C4-2B (cell line): Measurements from ENCODE around the gene BTBD2.

Experiments used
- ZFX ChIP-seq: fragments of 450-650 bp; IDR thresholded peaks from 2 replicates; pipeline ENCODE4 v1.6.1; 2017
- TF ChIP-seq, protein P1 (sequence below): fragments of 450-650 bp; conservative IDR thresholded peaks from 2 replicates; pipeline ENCODE4 v1.5.1; 2017; ENCODE audit warnings: mild to moderate bottlenecking

DNA sequence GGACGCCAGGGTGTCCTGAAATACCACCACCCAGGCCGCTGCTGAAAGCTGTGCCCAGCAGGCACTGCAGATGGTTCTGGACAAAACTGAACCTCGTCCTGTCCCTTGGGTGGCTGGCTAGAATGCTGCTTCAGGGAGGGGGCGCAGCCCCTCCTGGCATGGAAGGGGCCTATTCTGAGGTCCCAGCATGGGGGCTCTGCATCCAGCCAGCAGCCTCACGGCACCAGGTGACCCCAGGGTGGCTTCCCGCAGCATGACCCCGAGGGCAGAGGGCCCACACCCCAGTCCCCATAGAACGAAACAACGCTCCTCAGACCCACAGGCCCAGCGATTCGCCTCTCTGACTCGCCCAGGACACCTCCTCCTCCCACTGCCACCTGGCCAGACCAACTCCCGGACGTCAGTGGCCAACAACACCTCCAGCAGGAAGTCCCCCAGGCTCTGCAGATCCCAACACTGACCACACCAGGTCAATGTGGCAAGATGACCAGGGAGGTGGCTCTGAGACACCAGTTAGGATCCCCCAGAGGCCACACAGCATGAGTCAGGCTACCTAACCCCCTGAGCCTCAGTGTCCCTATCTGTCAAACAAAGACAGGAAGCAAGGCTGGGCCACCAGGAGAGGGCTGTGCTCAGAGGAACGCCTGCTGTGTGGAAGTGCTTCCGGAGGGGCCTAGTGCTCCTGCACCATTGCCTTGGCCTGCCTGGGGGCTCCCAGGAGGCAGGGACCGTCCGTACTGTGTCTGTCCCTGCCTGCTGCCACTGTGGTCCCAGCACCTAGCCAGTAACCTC lies 29.4 kb upstream of the BTBD2 start:
- TF ChIP-seq, protein P1, sequence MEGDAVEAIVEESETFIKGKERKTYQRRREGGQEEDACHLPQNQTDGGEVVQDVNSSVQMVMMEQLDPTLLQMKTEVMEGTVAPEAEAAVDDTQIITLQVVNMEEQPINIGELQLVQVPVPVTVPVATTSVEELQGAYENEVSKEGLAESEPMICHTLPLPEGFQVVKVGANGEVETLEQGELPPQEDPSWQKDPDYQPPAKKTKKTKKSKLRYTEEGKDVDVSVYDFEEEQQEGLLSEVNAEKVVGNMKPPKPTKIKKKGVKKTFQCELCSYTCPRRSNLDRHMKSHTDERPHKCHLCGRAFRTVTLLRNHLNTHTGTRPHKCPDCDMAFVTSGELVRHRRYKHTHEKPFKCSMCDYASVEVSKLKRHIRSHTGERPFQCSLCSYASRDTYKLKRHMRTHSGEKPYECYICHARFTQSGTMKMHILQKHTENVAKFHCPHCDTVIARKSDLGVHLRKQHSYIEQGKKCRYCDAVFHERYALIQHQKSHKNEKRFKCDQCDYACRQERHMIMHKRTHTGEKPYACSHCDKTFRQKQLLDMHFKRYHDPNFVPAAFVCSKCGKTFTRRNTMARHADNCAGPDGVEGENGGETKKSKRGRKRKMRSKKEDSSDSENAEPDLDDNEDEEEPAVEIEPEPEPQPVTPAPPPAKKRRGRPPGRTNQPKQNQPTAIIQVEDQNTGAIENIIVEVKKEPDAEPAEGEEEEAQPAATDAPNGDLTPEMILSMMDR: no peak
- no peak for TF ChIP-seq ZFX
